ENCODE data around the gene RAB2B.

Gene RAB2B

DNA sequence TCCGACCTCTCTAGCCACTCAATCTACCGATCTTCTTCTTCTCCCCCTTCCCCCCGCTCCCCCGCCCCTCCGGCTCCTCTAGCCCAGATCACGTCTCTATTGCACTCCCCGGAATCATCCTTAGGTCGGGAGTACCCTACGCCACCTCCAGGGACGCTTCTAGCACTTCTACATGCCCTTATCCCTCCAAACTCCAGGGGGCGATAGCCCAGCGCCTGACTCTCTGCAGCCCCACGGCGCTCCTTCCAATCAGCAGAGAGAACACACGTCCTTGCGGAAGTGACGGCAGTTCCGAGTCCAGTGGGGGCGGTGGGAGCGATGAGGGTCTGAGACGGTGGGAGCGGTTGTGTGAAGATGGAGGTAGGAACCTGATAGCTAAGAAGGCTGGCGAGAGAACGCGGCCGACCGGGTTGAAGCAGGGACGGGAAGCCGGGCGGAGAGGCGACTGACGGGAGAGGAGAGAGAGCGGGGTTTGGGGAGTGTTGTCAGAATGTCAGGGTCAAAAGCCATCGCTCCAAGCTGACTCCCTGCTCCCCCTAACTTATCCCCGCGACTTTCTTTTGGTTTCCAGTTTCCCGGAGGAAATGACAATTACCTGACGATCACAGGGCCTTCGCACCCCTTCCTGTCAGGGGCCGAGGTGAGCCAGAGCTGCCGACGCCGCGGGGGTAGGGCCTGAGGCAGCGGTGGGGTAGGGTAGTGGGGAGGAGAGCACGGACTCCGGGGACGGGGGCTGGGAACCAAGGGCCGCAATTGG lies at the start of gene RAB2B, which contains the start of gene TOX4:
TSS of gene RAB2B (minus strand) at position 35 of the 757 bp plus-strand sequence. CDS start 87 bp downstream, outside the sequence.
TSS of gene TOX4 (plus strand) at position 271 of the 757 bp plus-strand sequence. CDS start at position 355, 84 bp downstream.
- no peaks in the 10 kb centered on the region for H3K9me3 Mint-ChIP-seq
- peak within 1 kb of the TSS; percentile 99 for H3K27ac Mint-ChIP-seq
- peak within 1 kb of the TSS; percentile 99 for H3K4me3 Mint-ChIP-seq
- H3K4me1 Mint-ChIP-seq (ENCODE audit: low read depth) = peaks cover 23% of the 10 kb centered on the region
- peaks cover 18% of the 10 kb centered on the region for H3K36me3 Mint-ChIP-seq (ENCODE audit: low read depth)
- H3K27me3 Mint-ChIP-seq (ENCODE audit: low read depth) = no peaks in the 10 kb centered on the region

DNA sequence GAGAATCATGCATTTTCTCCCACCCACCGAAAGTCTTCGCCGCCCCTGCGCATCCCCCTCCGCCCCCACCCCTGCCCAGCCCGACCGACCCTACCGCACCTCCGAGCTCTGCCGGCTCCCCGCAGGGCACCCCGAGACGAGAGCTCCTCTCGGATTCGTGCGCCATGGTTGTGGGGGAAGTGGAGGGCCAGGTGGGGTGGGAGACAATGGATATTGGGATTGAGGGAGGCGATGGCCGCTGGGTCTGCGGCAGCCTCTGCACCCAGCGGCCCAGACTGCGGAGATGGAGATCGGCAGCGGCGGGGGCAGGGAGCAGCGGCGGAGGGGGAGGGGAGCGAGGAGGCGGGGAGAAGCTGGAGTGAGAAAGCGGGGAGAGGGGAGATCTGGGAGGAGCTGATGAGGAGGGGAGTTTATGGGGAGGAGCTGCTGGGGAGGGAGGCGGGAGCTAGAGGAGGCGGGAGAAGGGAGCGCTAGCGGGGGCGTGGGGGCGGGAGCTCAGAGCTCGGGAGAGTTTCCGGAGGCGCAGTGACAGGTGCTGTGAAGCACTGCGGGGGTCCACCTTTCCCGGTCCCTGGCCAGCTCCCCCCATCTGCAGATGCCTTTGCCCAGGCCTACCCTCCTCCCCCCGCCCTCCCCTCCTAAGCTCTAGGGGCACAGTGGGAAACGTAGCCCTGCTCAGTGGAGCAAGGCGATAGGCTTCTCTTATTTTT lies 49.4 kb upstream of the RAB2B start, which contains the start of gene SALL2:
TSS of gene SALL2 (minus strand) at position 385 of the 710 bp plus-strand sequence. CDS start at position 166, 219 bp downstream.
- no peaks in the 10 kb centered on the region for H3K27me3 Mint-ChIP-seq (ENCODE audit: low read depth)
- no peaks in the 10 kb centered on the region for H3K36me3 Mint-ChIP-seq (ENCODE audit: low read depth)
- no peaks in the 10 kb centered on the region for H3K9me3 Mint-ChIP-seq
- peak within 1 kb of the TSS; percentile 22 for H3K27ac Mint-ChIP-seq
- H3K4me1 Mint-ChIP-seq (ENCODE audit: low read depth) = peaks cover 9% of the 10 kb centered on the region
- H3K4me3 Mint-ChIP-seq = peak within 1 kb of the TSS; percentile 87

GRCh38 chr14:21525571-21525961 lies 48.8 kb upstream of the RAB2B start:
- Mint-ChIP-seq H3K36me3 (ENCODE audit: low read depth) (no peaks in the 10 kb centered on the region), H3K27ac (peak overlapping the region; percentile 22), H3K27me3 (ENCODE audit: low read depth) (no peaks in the 10 kb centered on the region), H3K9me3 (no peaks in the 10 kb centered on the region), H3K4me3 (peak overlapping the region; percentile 87), H3K4me1 (ENCODE audit: low read depth) (peaks cover 9% of the 10 kb centered on the region)

- Mint-ChIP-seq H3K4me1 (ENCODE audit: low read depth) (peaks cover 11% of the 10 kb centered on the region), H3K9me3 (no peaks in the 10 kb centered on the region), H3K36me3 (ENCODE audit: low read depth) (no peaks in the 10 kb centered on the region), H3K27me3 (ENCODE audit: low read depth) (no peaks in the 10 kb centered on the region), H3K4me3 (peak overlapping the region; percentile 87), H3K27ac (no peak overlapping the region)
Measured at GRCh38 chr14:21524575-21525490, 48.1 kb upstream of the RAB2B start.

- H3K27ac Mint-ChIP-seq = no peak overlapping the region
- peaks cover 7% of the 10 kb centered on the region for H3K27me3 Mint-ChIP-seq (ENCODE audit: low read depth)
- no peaks in the 10 kb centered on the region for H3K36me3 Mint-ChIP-seq (ENCODE audit: low read depth)
- H3K4me3 Mint-ChIP-seq = no peak overlapping the region
- H3K4me1 Mint-ChIP-seq (ENCODE audit: low read depth) = peaks cover 11% of the 10 kb centered on the region
- no peaks in the 10 kb centered on the region for H3K9me3 Mint-ChIP-seq
Measured at GRCh38 chr14:21523203-21523602, 46.4 kb upstream of the RAB2B start.

GRCh38 chr14:21521501-21521900 lies 44.7 kb upstream of the RAB2B start:
- Mint-ChIP-seq H3K27me3 (ENCODE audit: low read depth) (peaks cover 7% of the 10 kb centered on the region), H3K4me3 (no peak overlapping the region), H3K36me3 (ENCODE audit: low read depth) (no peaks in the 10 kb centered on the region), H3K4me1 (ENCODE audit: low read depth) (peaks cover 6% of the 10 kb centered on the region), H3K9me3 (no peaks in the 10 kb centered on the region), H3K27ac (no peak overlapping the region)

- Mint-ChIP-seq H3K4me3 (no peak overlapping the region), H3K27ac (no peak overlapping the region), H3K36me3 (ENCODE audit: low read depth) (no peaks in the 10 kb centered on the region), H3K4me1 (ENCODE audit: low read depth) (peaks cover 6% of the 10 kb centered on the region), H3K9me3 (no peaks in the 10 kb centered on the region), H3K27me3 (ENCODE audit: low read depth) (peaks cover 7% of the 10 kb centered on the region)
Measured at GRCh38 chr14:21520767-21521166, 44.0 kb upstream of the RAB2B start.

GRCh38 chr14:21518725-21519124 lies 42.0 kb upstream of the RAB2B start:
- H3K27ac Mint-ChIP-seq = no peak overlapping the region
- peaks cover 7% of the 10 kb centered on the region for H3K27me3 Mint-ChIP-seq (ENCODE audit: low read depth)
- no peaks in the 10 kb centered on the region for H3K36me3 Mint-ChIP-seq (ENCODE audit: low read depth)
- H3K4me1 Mint-ChIP-seq (ENCODE audit: low read depth) = peaks cover 2% of the 10 kb centered on the region
- no peak overlapping the region for H3K4me3 Mint-ChIP-seq
- H3K9me3 Mint-ChIP-seq = no peaks in the 10 kb centered on the region

GRCh38 chr14:21514341-21514740 lies 37.6 kb upstream of the RAB2B start:
- peaks cover 13% of the 10 kb centered on the region for H3K27me3 Mint-ChIP-seq (ENCODE audit: low read depth)
- no peak overlapping the region for H3K27ac Mint-ChIP-seq
- no peak overlapping the region for H3K4me3 Mint-ChIP-seq

DNA sequence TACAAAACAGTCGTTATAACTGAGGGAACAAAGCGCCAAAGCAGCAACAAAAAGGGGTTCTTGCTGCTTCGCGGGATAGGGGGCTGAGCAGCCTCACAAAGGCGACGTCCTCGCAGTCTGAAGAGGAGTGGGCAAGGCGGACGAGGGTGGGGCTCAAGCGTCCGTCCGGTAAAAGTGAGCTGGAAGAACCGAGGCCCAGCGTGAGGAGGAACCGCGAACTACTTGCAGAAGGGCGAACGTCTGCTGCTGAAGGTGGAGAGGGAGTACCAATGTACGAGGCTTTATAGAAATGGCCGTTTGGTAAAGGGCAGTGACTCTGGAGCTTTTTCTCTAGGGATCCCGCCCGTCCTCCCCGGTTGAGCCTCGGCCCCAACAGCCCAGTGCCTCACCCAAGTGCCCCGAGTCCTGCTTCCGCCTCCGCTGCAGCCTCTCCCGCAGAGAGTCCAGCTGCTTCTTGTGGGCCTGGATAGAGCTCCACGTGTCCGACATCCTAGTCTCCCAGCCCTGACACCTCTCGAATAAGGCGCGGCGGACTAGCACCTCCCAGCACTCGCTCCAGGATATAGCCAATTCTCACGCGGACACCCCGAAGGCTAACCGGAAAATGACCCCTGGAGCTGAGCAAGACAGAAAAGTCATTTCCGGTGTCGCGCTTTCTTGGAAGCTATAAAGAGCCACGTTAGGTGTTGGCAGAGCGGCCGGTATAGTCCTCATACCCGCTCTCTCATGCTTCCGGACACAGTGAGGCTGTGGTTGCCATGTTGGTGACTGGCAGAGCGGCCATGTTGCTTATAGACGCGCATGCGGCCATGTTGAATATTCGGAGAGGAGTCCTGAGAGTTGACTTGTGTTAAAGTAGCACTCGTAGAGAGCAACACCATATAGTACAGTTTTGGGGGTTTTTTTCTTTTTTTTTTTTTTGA lies 34.2 kb upstream of the RAB2B start, which contains the start of gene METTL3:
TSS of gene METTL3 (minus strand) at position 606 of the 923 bp plus-strand sequence. CDS start at position 489, 117 bp downstream.
- H3K36me3 Mint-ChIP-seq (ENCODE audit: low read depth) = peaks cover 15% of the 10 kb centered on the region
- peak within 1 kb of the TSS; percentile 97 for H3K27ac Mint-ChIP-seq
- H3K9me3 Mint-ChIP-seq = no peaks in the 10 kb centered on the region
- H3K4me1 Mint-ChIP-seq (ENCODE audit: low read depth) = peaks cover 28% of the 10 kb centered on the region
- peak within 1 kb of the TSS; percentile 89 for H3K4me3 Mint-ChIP-seq
- peaks cover 6% of the 10 kb centered on the region for H3K27me3 Mint-ChIP-seq (ENCODE audit: low read depth)

More at GRCh38 chr14:21514341-21514740, 37.6 kb upstream of the RAB2B start:
- Mint-ChIP-seq H3K9me3 (no peaks in the 10 kb centered on the region), H3K36me3 (ENCODE audit: low read depth) (peaks cover 8% of the 10 kb centered on the region), H3K4me1 (ENCODE audit: low read depth) (peaks cover 15% of the 10 kb centered on the region)

- peaks cover 6% of the 10 kb centered on the region for H3K27me3 Mint-ChIP-seq (ENCODE audit: low read depth)
- no peaks in the 10 kb centered on the region for H3K9me3 Mint-ChIP-seq
- peaks cover 36% of the 10 kb centered on the region for H3K4me1 Mint-ChIP-seq (ENCODE audit: low read depth)
Measured at GRCh38 chr14:21509432-21510143, 32.8 kb upstream of the RAB2B start.

GRCh38 chr14:21506557-21506956 lies 29.8 kb upstream of the RAB2B start:
- H3K36me3 Mint-ChIP-seq (ENCODE audit: low read depth) = peaks cover 41% of the 10 kb centered on the region
- no peak overlapping the region for H3K27ac Mint-ChIP-seq
- no peak overlapping the region for H3K4me3 Mint-ChIP-seq
- peaks cover 39% of the 10 kb centered on the region for H3K4me1 Mint-ChIP-seq (ENCODE audit: low read depth)
- no peaks in the 10 kb centered on the region for H3K27me3 Mint-ChIP-seq (ENCODE audit: low read depth)
- no peaks in the 10 kb centered on the region for H3K9me3 Mint-ChIP-seq

More at GRCh38 chr14:21509432-21510143, 32.8 kb upstream of the RAB2B start:
- Mint-ChIP-seq H3K36me3 (ENCODE audit: low read depth) (peaks cover 23% of the 10 kb centered on the region), H3K27ac (peak overlapping the region; percentile 97), H3K4me3 (peak overlapping the region; percentile 89)

All from T-helper 1 cell treated with Interleukin-12 subunit alpha and Interleukin-12 subunit beta and Interleukin-4 antibody, amounts not matched to agents 30 μg/mL and 1 μg/mL, for 36 hours (primary cell).